K562 (cell line): ENCODE measurements around the gene LMAN2. TPM values are rescaled to one million over a fixed set of nuclear protein-coding genes. Genes with fewer than 3 reads are reported as not detected.

ENCODE experiments used
- ATAC-seq: fragments of 200-7000 bp; cut with Tn5 transposase; 3 replicates; pipeline ENCODE4 v1.9.1; 2020; ENCODE audit warnings: moderate library complexity
- BruUV-seq: library from RNA; stranded (reverse); fragments of 400-500 nt; replicated peaks from 2 replicates; lab custom pipeline; 2021; lab: Mats Ljungman, UMichigan
- CTCF ChIA-PET: fragments of 300-600 bp; formaldehyde crosslinking; extraction: SDS; loops from one replicate; lab custom pipeline; 2021; ENCODE audit warnings: low intra/inter-chr PET ratio; lab: Yijun Ruan, JAX
- POLR2A ChIA-PET: fragments of 300-600, 350-650 bp; sonication (Branson Sonifier 250); formaldehyde crosslinking; extraction: SDS; loops from one replicate; lab custom pipeline; 2021; ENCODE audit warnings: antibody characterized with exemption, inconsistent platforms; lab: Yijun Ruan, JAX
- DNase-seq, 4 experiments: peaks; one replicate each; pipeline versions ENCODE4 v3.0.0 to v3.0.0-alpha.2; 2011 to 2018; ENCODE audit warnings: low spot score in 3 of 4, mixed read lengths in 3 of 4; ENCODE audit errors: extremely low read depth in 1 of 4
- FAIRE-seq: peaks from 2 replicates; lab custom pipeline; 2011; peaks lifted over from hg19 to GRCh38; lab: Jason Lieb, UNC
- H2AFZ ChIP-seq: 2 replicates; pipeline ENCODE4 v1.6.0; 2011; ENCODE audit warnings: low read depth, low read length, control low read depth, inconsistent platforms
- H3K27ac ChIP-seq: fragments of 200-600 bp; 3 replicates; pipeline ENCODE4 v1.8.0; 2011; ENCODE audit warnings: low read depth, mild to moderate bottlenecking, control low read depth, inconsistent platforms, low read length, moderate library complexity, mixed read lengths; ENCODE audit errors: extremely low read depth
- H3K27me3 ChIP-seq, 2 experiments: fragments of 300-600 bp in 1 of 2; 2 replicates in 1 of 2; 3 replicates in 1 of 2; pipeline versions ENCODE4 v1.6.0 to v1.8.0; 2011; ENCODE audit warnings: inconsistent platforms in 2 of 2, low read length in 2 of 2, mild to moderate bottlenecking in 1 of 2, mixed read lengths in 1 of 2, moderate library complexity in 1 of 2; ENCODE audit not compliant: control insufficient read depth in 2 of 2, insufficient read depth in 2 of 2
- H3K36me3 ChIP-seq: fragments of 300-600 bp; 3 replicates; pipeline ENCODE4 v1.8.0; 2011; ENCODE audit warnings: mild to moderate bottlenecking, low read length, inconsistent platforms; ENCODE audit not compliant: control insufficient read depth, insufficient read depth
- H3K4me1 ChIP-seq, 2 experiments: fragments of 200-600 bp in 1 of 2; replicated peaks in 1 of 2; 2 replicates in 1 of 2; 3 replicates in 1 of 2; pipeline versions ENCODE4 v1.5.1 to v1.8.0; 2011; ENCODE audit warnings: inconsistent platforms in 2 of 2, low read length in 2 of 2, mild to moderate bottlenecking in 1 of 2, mixed read lengths in 1 of 2, moderate library complexity in 1 of 2; ENCODE audit not compliant: control insufficient read depth in 2 of 2, insufficient read depth in 2 of 2
- H3K4me2 ChIP-seq: 2 replicates; pipeline ENCODE4 v1.6.1; 2011; ENCODE audit warnings: low read length, control low read depth, inconsistent platforms, mixed read lengths; ENCODE audit not compliant: insufficient read depth
- H3K4me3 ChIP-seq: fragments of 200-600 bp; sonication (generic), shearing (Covaris generic); 2 replicates; pipeline ENCODE4 v1.5.1; 2016; ENCODE audit warnings: control low read depth, inconsistent platforms
- H3K79me2 ChIP-seq: fragments of 200-600 bp; 3 replicates; pipeline ENCODE4 v1.8.0; 2011; ENCODE audit warnings: low read length, inconsistent platforms; ENCODE audit not compliant: control insufficient read depth, insufficient read depth
- H3K9ac ChIP-seq, 2 experiments: 2 replicates each; pipeline versions ENCODE4 v1.6.0 to v1.6.1; 2011; ENCODE audit warnings: low read depth in 2 of 2, low read length in 2 of 2, control low read depth in 1 of 2, inconsistent platforms in 1 of 2, mild to moderate bottlenecking in 1 of 2, mixed read lengths in 1 of 2; ENCODE audit not compliant: insufficient read depth in 1 of 2
- H3K9me1 ChIP-seq: one replicate; pipeline ENCODE4 v1.6.0; 2011; ENCODE audit warnings: inconsistent platforms, mild to moderate bottlenecking, low read length, moderate library complexity; ENCODE audit not compliant: control insufficient read depth, insufficient read depth
- H3K9me3 ChIP-seq: replicated peaks from 2 replicates; pipeline ENCODE4 v1.5.1; 2011; ENCODE audit warnings: low read depth, low read length, inconsistent platforms; ENCODE audit not compliant: control insufficient read depth, insufficient read depth
- H4K20me1 ChIP-seq: replicated peaks from 2 replicates; pipeline ENCODE4 v1.6.1; 2011; ENCODE audit warnings: low read length, inconsistent platforms, mixed read lengths; ENCODE audit not compliant: control insufficient read depth, insufficient read depth
- BDP1 ChIP-seq: IDR thresholded peaks from 3 replicates; pipeline ENCODE4 v1.6.1; 2011; ENCODE audit not compliant: insufficient read length, insufficient read depth
- CEBPB ChIP-seq: fragments of 450-650 bp; IDR thresholded peaks from 2 replicates; pipeline ENCODE4 v1.6.1; 2016; ENCODE audit warnings: missing genetic modification characterization, missing compliant biosample characterization
- EGR1 ChIP-seq: fragments of 450-650 bp; conservative IDR thresholded peaks from 2 replicates; pipeline ENCODE4 v1.6.1; 2017; ENCODE audit warnings: mild to moderate bottlenecking
- ETS1 ChIP-seq: conservative IDR thresholded peaks from 2 replicates; pipeline ENCODE4 v1.6.1; 2011; ENCODE audit warnings: low read depth, mild to moderate bottlenecking, low read length; ENCODE audit not compliant: control insufficient read depth
- ETV6 ChIP-seq, 3 experiments: fragments of 150-350 bp in 1 of 3; sonication (generic) in 1 of 3; formaldehyde crosslinking in 1 of 3; IDR thresholded peaks; 2 replicates each; pipeline versions ENCODE4 v1.6.1 to v1.8.0; 2014 to 2022; ENCODE audit warnings: borderline replicate concordance in 2 of 3, low read depth in 2 of 3, antibody characterized with exemption in 1 of 3, low read length in 1 of 3, mild to moderate bottlenecking in 1 of 3, missing genetic modification reagents in 1 of 3
- FOXP1 ChIP-seq: sonication (generic); formaldehyde crosslinking; IDR thresholded peaks from 2 replicates; pipeline ENCODE4 v1.8.0; 2022; ENCODE audit warnings: mild to moderate bottlenecking, missing genetic modification reagents
- HDGF ChIP-seq: fragments of 450-650 bp; IDR thresholded peaks from 2 replicates; pipeline ENCODE4 v1.6.1; 2016
- HMG20A ChIP-seq: fragments of 450-650 bp; formaldehyde crosslinking; conservative IDR thresholded peaks from 2 replicates; pipeline ENCODE4 v1.4.0; 2020; ENCODE audit warnings: mild to moderate bottlenecking, mixed read lengths
- HNRNPL ChIP-seq: fragments of 200-400 bp; formaldehyde crosslinking; IDR thresholded peaks from 2 replicates; pipeline ENCODE4 v1.6.1; 2017; ENCODE audit warnings: low read depth, mild to moderate bottlenecking, low read length
- MCM2 ChIP-seq: fragments of 450-650 bp; IDR thresholded peaks from 2 replicates; pipeline ENCODE4 v1.6.1; 2017; ENCODE audit warnings: low read depth, mild to moderate bottlenecking
- NR2F6 ChIP-seq: fragments of 450-650 bp; formaldehyde crosslinking; IDR thresholded peaks from 2 replicates; pipeline ENCODE4 v1.4.0; 2020; ENCODE audit warnings: mild to moderate bottlenecking
- PHTF2 ChIP-seq: fragments of 250-450 bp; sonication (Bioruptor Pico); IDR thresholded peaks from 2 replicates; pipeline ENCODE4 v1.5.0; 2021; ENCODE audit warnings: mild to moderate bottlenecking
- RBM17 ChIP-seq: fragments of 200-400 bp; formaldehyde crosslinking; IDR thresholded peaks from 2 replicates; pipeline ENCODE4 v1.6.1; 2017; ENCODE audit warnings: low read depth, mild to moderate bottlenecking, low read length, borderline replicate concordance
- SAP30 ChIP-seq: fragments of 200-600 bp; sonication (generic); IDR thresholded peaks from 2 replicates; pipeline ENCODE4 v1.6.1; 2012; ENCODE audit warnings: borderline replicate concordance, low read depth, mild to moderate bottlenecking, moderate library complexity, low read length, control low read depth, inconsistent platforms; ENCODE audit not compliant: insufficient read depth, poor library complexity, severe bottlenecking
- SIRT6 ChIP-seq: IDR thresholded peaks from one replicate; pipeline ENCODE4 v1.6.1; 2012; ENCODE audit warnings: low read depth, mild to moderate bottlenecking, control low read depth, inconsistent platforms, low read length, moderate library complexity
- ZBTB11 ChIP-seq, 3 experiments: fragments of 200-800 bp in 1 of 3; fragments of 250-450 bp in 1 of 3; fragments of 450-650 bp in 1 of 3; sonication (Bioruptor Pico) in 1 of 3; sonication (Bioruptor generic) in 1 of 3; formaldehyde crosslinking in 1 of 3; IDR thresholded peaks; 2 replicates each; pipeline versions ENCODE4 v1.6.1 to v1.8.0; 2016 to 2022; ENCODE audit warnings: mild to moderate bottlenecking in 2 of 3, missing genetic modification characterization in 2 of 3, missing compliant biosample characterization in 1 of 3, moderate library complexity in 1 of 3
- ZC3H8 ChIP-seq: fragments of 450-650 bp; IDR thresholded peaks from 2 replicates; pipeline ENCODE4 v1.6.1; 2017
- ZNF431 ChIP-seq: sonication (generic); formaldehyde crosslinking; IDR thresholded peaks from 2 replicates; pipeline ENCODE4 v1.8.0; 2022; ENCODE audit warnings: mild to moderate bottlenecking, missing genetic modification reagents
- ZNF668 ChIP-seq: fragments of 250-450 bp; sonication (Bioruptor Pico); IDR thresholded peaks from 2 replicates; pipeline ENCODE4 v1.8.0; 2022; ENCODE audit warnings: mild to moderate bottlenecking, inconsistent platforms
- WGBS: fragments of 100-300 bp; shearing (Covaris generic); methylation state at CpG from one replicate; pipeline ENCODE4 v1.1.6; 2016; ENCODE audit warnings: low coverage, mixed read lengths; ENCODE audit not compliant: insufficient coverage; ENCODE audit errors: missing lambda C conversion rate; 5-methylcytosine and 5-hydroxymethylcytosine counted together
- in situ Hi-C: fragments of 300-500 bp; cut with MboI; formaldehyde crosslinking; loops from 4 replicates; pipeline ENCODE4 v1.15.0; 2018; ENCODE audit warnings: inconsistent platforms, mixed read lengths
- intact Hi-C: fragments of 100-400 bp; cut with micrococcal nuclease; formaldehyde crosslinking; loops from 2 replicates; pipeline ENCODE4 v1.14.2; 2022
- polyA plus RNA-seq, 8 experiments: library from polyadenylated mRNA; depleted of rRNA in 4 of 8; stranded (reverse) in 5 of 8; unstranded in 3 of 8; fragments of >200 nt; fragmentation: Nextera tagmentation in 2 of 8; fragmentation: Illumina TruSeq in 1 of 8; extraction: Ambion mirVana in 2 of 8; extraction: Trizol in 1 of 8; gene quantifications; 2 replicates each; pipeline versions ENCODE4 v1.2.1 to v1.2.3, GENCODE V29; 2011 to 2014; ENCODE audit warnings: inconsistent platforms in 1 of 8, missing spikeins in 1 of 8
- total RNA-seq, 7 experiments: library from RNA; depleted of rRNA in 6 of 7; stranded (reverse); fragments of >200 nt in 6 of 7; fragmentation: Illumina TruSeq in 2 of 7; extraction: Trizol in 2 of 7; gene quantifications; 2 replicates each; pipeline versions ENCODE4 v1.2.1 to v1.2.3, GENCODE V29; 2011 to 2021; ENCODE audit warnings: low replicate concordance in 1 of 7

Gene LMAN2
- total and polyA plus RNA-seq, 9 of the 15 experiments (the other 6 are each of a cell fraction or from before 2014, with no cell fraction given): 2.7 to 254 (median 136) TPM

GRCh38 chr5:177388521-177389052 is 37.1 kb upstream of the LMAN2 start:
- Histone ChIP-seq H3K9me1 (no peaks in the 10 kb centered on the region), H3K4me2 (no peak overlapping the region), H3K27ac (no peak overlapping the region), H3K9ac (no peak overlapping the region), H3K4me3 (no peak overlapping the region), H3K4me1 (peaks cover 7 to 16% of the 10 kb centered on the region in 2 experiments; a peak in 3 of 5 replicates), H2AFZ (no peak overlapping the region), H3K36me3 (no peaks in the 10 kb centered on the region), H3K9me3 (no peaks in the 10 kb centered on the region), H4K20me1 (no peaks in the 10 kb centered on the region), H3K79me2 (no peaks in the 10 kb centered on the region), H3K27me3 (peaks cover 0 to 12% of the 10 kb centered on the region in 2 experiments; a peak in 2 of 5 replicates)
- POLR2A ChIA-PET: interaction anchor here (0.5 to 1.8 kb wide), 2 partner anchors 45 to 48 kb away, joined by 3 to 5 read pairs; no protein-coding TSS in a partner anchor
- TF ChIP-seq NR2F6 (CRISPR knock-in tag): no peak
- TF ChIP-seq ETV6 (IDR thresholded peaks at IDR 0.05; ENCODE audit: borderline replicate concordance in 1 of 2, low read depth in 2 of 2, low read length in 1 of 2): no peak
- TF ChIP-seq ETV6 (CRISPR knock-in tag; IDR thresholded peaks at IDR 0.05; ENCODE audit: borderline replicate concordance): no peak
- TF ChIP-seq ZNF668 (CRISPR knock-in tag): no peak
- no peak for TF ChIP-seq HDGF
- TF ChIP-seq MCM2: no peak
- no peak for TF ChIP-seq CEBPB (tag)
- TF ChIP-seq HNRNPL: no peak
- TF ChIP-seq ZNF431: no peak
- no peak for TF ChIP-seq FOXP1 (CRISPR knock-in tag)
- no peak for TF ChIP-seq RBM17
- no peak for TF ChIP-seq PHTF2 (CRISPR knock-in tag)
- no peak for TF ChIP-seq HMG20A (CRISPR knock-in tag)
- TF ChIP-seq SIRT6: no peak
- no peak for TF ChIP-seq ZBTB11 (CRISPR knock-in tag; IDR thresholded peaks at IDR 0.05)
- TF ChIP-seq BDP1: no peak
- TF ChIP-seq ETS1: no peak
- TF ChIP-seq ZC3H8: no peak
- TF ChIP-seq EGR1: no peak
- TF ChIP-seq SAP30: no peak
- intact Hi-C loops (no loop called here), in situ Hi-C loops (no loop called here)
- CTCF ChIA-PET: interaction anchor here (4.6 kb wide), 1 partner anchor 67 kb away, joined by 78 read pairs; no protein-coding TSS in a partner anchor
- DNase-seq: no peak
- no peak for ATAC-seq
- 55% methylated on average over 10 of the region's 10 CpGs for WGBS
- no peak for FAIRE-seq
- BruUV-seq: no TSS peak
